RWPE1 (cell line): ENCODE data around the gene RASSF1.

Experiments
- CTCF ChIA-PET: fragments of 350-600 bp; sonication (Branson Sonifier 250); formaldehyde crosslinking; extraction: SDS; loops from one replicate; lab custom pipeline; 2021; lab: Yijun Ruan, JAX
- POLR2A ChIA-PET: fragments of 400-600 bp; formaldehyde crosslinking; extraction: SDS; loops from one replicate; lab custom pipeline; 2020; ENCODE audit warnings: antibody characterized with exemption; ENCODE audit not compliant: low non-redundant PET; lab: Yijun Ruan, JAX
- DNase-seq: peaks from one replicate; pipeline ENCODE4 v3.0.0; 2012; ENCODE audit warnings: low spot score
- H3K27ac ChIP-seq: fragments of 450-650 bp; 2 replicates; pipeline ENCODE4 v1.5.1; 2017
- TF ChIP-seq, protein P1 (sequence below): fragments of 450-650 bp; conservative IDR thresholded peaks from 2 replicates; pipeline ENCODE4 v1.5.1; 2017; ENCODE audit warnings: low read depth, mild to moderate bottlenecking

RASSF1 gene

DNA sequence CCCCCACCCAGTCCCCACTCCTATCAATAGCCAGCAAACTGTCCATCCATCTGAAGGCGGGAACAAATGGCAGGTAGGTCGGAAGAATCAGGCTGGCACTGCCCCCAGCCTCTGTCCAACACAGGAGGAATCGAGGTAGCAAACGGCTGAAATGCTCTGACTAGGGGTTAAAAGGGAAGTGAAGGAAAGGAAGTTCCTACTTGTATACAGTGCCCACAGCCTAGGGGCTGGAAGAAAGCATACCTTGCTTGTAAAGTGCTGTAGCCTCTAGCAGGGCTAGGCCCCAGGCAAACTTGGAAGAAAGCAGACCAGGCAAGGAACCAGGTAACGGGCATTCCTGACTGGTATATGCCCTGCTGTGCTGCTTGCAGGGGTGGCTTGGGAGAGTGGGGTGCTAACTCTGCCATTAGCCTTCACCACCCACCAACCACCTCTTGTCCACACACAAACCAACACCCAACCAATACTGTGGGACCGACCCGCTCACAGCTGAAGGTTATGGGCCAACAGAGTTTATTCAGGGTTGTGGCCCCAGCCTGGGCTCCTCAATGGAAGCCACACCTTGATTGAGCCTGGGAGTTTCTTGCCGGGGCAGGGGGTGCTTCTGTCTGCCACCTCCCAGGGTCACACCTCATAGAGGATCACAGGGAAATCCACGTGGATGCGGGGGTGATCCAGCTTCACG lies 15.0 kb downstream of the RASSF1 start:
- CTCF ChIA-PET = no interaction called here
- POLR2A ChIA-PET = interaction anchor here (0.6 kb wide), 1 partner anchor 32 kb away, joined by 3 read pairs; no protein-coding TSS in a partner anchor
- TF ChIP-seq, protein P1, sequence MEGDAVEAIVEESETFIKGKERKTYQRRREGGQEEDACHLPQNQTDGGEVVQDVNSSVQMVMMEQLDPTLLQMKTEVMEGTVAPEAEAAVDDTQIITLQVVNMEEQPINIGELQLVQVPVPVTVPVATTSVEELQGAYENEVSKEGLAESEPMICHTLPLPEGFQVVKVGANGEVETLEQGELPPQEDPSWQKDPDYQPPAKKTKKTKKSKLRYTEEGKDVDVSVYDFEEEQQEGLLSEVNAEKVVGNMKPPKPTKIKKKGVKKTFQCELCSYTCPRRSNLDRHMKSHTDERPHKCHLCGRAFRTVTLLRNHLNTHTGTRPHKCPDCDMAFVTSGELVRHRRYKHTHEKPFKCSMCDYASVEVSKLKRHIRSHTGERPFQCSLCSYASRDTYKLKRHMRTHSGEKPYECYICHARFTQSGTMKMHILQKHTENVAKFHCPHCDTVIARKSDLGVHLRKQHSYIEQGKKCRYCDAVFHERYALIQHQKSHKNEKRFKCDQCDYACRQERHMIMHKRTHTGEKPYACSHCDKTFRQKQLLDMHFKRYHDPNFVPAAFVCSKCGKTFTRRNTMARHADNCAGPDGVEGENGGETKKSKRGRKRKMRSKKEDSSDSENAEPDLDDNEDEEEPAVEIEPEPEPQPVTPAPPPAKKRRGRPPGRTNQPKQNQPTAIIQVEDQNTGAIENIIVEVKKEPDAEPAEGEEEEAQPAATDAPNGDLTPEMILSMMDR = no peak

GRCh38 chr3:50325113-50325480 lies 15.5 kb downstream of the RASSF1 start:
- no peak for DNase-seq
- TF ChIP-seq, protein P1 = no peak

More for the DNA sequence above, 15.0 kb downstream of the RASSF1 start:
- peak overlapping the region; percentile 88 for H3K27ac ChIP-seq
- no peak for DNase-seq

DNA sequence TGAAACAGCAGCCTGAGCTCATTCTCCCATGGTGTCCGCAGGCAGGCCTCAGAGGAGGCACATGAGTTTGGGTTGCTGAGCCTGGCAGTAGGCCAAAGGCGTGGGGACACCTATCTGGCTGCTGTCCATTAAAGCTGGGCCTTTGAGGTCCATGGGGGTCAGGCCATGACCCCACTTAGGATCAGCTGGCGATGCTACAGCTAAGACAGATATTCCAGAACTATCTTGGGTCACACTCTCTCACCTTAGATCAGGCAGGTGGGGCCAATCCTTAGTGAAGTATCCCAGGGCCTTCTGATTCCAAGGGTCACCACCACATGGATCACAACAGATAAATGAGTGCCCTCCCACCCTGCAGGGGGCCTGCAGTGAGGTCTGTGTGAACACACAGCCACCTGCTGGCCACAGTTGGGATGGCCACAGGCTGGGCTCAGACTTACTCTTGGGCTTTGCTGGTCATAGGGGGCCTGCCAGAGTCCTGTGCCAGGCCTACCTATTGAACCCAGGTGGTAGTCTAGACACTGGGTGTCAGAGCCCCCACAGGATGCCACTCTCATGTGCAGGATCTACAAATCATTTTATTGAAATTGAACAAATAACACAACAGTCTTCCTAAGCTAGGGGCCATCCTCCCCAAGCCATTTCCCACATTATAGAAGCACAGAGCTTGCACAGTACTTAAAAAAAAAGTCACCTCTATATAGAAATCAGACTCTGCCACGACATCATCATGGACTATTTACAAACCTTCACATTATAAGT lies 16.1 kb downstream of the RASSF1 start:
- peak overlapping the region; percentile 97 for H3K27ac ChIP-seq
- POLR2A ChIA-PET = interaction anchor here (0.6 kb wide), 2 partner anchors 9 to 25 kb away, joined by 3 to 5 read pairs; partner anchors contain the start of genes HYAL3 and NAA80
- peak; percentile 49 for DNase-seq
- CTCF ChIA-PET = interaction anchor here (0.6 to 1.1 kb wide), 8 partner anchors 17 to 594 kb away, joined by 3 to 6 read pairs (median 3); partner anchors contain the start of genes IFRD2 and NPRL2
- TF ChIP-seq, protein P1 = peak; percentile 86

More at GRCh38 chr3:50325113-50325480, 15.5 kb downstream of the RASSF1 start:
- ChIA-PET POLR2A (no interaction called here), CTCF (interaction anchor here (0.6 to 0.7 kb wide), 3 partner anchors 25 to 595 kb away, joined by 3 to 6 read pairs (median 3); partner anchors contain the start of gene NPRL2)
- H3K27ac ChIP-seq = peak overlapping the region; percentile 88

GRCh38 chr3:50323614-50324199 lies 16.9 kb downstream of the RASSF1 start:
- CTCF ChIA-PET = interaction anchor here (0.6 to 1.1 kb wide), 4 partner anchors 18 to 31 kb away, joined by 3 to 5 read pairs (median 4); partner anchors contain the start of gene IFRD2
- DNase-seq = no peak
- peak overlapping the region; percentile 97 for H3K27ac ChIP-seq
- TF ChIP-seq, protein P1 = no peak
- POLR2A ChIA-PET = interaction anchor here (0.6 kb wide), 2 partner anchors 9 to 24 kb away, joined by 3 to 5 read pairs; partner anchors contain the start of genes HYAL3 and NAA80

- POLR2A ChIA-PET = no interaction called here
Observed at GRCh38 chr3:50323092-50323600, 17.5 kb downstream of the RASSF1 start.

More at GRCh38 chr3:50323092-50323600, 17.5 kb downstream of the RASSF1 start:
- CTCF ChIA-PET = no interaction called here
- peak overlapping the region; percentile 97 for H3K27ac ChIP-seq
- DNase-seq = no peak
- TF ChIP-seq, protein P1 = no peak
